NCI-H510A treated with DMSO at 0.1 percent for 48 hours (cell line): Measurements from ENCODE around the gene PAM.

Experiments used
- DNase-seq: peaks from one replicate; lab custom pipeline; 2025; lab: John Stamatoyannopoulos, UW

PAM gene

GRCh38 chr5:102781359-102781758 lies 26.3 kb downstream of the PAM start:
- no peak for DNase-seq

- DNase-seq = no peak
Observed at GRCh38 chr5:102781786-102782185, 26.7 kb downstream of the PAM start.

DNA sequence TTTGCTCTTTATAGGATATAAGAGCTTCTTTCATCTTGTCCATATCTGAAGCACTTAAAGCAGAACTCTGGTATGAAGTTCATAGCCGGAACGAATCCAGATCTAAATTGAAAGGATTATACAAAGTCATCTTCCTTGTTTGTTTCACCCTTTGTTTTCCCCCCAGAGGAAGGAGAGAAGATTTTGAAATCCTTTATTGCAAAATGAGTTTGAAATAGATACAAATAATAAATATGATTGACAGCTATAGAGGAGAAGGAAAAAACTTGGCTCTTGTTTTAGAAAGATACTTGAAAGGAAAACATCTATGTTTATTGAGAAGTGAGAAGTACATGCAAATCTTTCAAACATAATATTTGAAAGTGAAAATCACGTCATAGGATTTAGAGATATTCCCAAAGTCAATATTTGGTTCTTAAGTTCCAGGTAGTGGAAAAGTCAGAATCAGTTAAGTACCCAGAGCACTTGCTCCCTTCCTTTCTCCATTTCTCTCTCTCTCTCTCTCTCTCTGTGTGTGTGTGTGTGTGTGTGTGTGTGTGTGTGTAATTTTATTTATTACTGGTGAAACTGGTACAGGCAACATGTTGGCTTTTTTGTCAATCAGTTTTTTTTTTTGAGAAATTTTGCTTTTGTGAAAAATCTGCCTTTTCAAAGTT lies 27.2 kb downstream of the PAM start:
- DNase-seq = no peak

GRCh38 chr5:102787134-102787533 lies 32.0 kb downstream of the PAM start:
- DNase-seq = no peak

DNA sequence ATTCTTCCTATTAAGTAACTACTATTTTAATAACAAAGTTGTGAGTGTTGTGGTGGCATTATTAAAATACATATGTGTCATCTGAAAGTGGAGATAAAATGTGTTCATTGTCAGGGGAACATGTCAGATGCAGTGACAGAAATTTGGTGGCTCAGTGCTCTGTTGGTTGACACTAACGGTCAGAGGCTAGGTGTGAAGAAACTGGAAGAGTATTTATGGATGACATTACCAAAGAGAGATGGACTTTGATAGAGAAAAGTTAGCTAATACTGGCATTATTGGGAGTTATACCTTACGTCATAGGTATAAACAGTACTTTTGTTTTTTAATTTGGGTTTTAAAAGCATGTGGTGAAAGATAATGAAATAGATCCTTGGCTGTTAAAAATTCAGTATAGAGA lies 33.7 kb downstream of the PAM start:
- no peak for DNase-seq

- no peak for DNase-seq
Observed at GRCh38 chr5:102789469-102789868, 34.4 kb downstream of the PAM start.

- no peak for DNase-seq
Observed at GRCh38 chr5:102790748-102791147, 35.6 kb downstream of the PAM start.

- DNase-seq = no peak
Observed at GRCh38 chr5:102792705-102793104, 37.6 kb downstream of the PAM start.

- peak; percentile 11 for DNase-seq
Observed at GRCh38 chr5:102794047-102794446, 38.9 kb downstream of the PAM start.

DNA sequence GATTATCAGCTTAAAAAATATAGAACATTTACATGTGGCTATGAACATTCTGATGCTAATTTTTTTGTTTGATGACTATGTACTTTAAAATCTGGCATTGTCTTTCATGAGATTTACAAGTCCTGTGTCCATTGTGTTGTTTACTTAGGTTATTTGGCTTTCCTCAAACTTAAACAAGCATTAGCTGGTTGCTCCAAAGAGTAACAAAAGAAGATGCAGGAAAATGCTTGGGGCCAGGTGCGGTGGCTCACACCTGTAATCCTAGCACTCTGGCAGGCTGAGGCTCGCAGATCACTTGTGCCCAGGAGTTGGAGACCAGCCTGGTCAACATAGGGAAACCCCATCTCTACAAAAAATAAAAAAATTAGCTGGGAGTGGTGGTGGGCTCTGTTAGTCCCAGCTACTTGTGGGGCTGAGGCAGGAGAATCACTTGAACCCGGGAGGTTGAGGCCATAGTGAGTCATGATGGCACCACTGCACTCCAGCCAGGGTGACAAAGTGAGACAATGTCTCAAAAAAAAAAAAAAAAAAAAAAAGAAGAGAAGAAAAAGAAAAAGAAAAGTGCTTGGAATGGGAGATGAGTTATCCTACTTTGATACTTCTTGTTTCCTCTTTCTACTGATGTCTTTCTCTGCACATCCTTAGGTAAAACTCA lies 39.7 kb downstream of the PAM start:
- DNase-seq = peak; percentile 74

DNA sequence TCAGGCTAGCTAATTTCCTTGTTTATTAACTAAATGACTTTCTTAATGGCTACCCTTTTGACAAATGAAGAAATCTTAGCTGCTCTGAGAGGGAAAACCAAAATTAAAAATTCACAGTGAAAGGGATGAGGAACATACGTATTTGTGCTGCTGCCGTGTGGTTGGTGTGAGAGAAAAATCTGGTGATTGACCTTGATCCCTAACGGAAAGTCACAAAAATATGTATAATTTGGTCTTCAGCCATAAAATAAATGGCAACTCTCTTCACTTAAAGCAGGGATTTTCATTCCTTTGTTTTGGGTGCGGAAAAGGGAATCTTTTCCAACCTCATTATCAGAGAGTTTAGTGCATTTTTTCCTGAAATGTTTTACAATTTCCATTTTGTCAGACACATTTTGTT lies 40.4 kb downstream of the PAM start:
- DNase-seq = peak; percentile 28

DNA sequence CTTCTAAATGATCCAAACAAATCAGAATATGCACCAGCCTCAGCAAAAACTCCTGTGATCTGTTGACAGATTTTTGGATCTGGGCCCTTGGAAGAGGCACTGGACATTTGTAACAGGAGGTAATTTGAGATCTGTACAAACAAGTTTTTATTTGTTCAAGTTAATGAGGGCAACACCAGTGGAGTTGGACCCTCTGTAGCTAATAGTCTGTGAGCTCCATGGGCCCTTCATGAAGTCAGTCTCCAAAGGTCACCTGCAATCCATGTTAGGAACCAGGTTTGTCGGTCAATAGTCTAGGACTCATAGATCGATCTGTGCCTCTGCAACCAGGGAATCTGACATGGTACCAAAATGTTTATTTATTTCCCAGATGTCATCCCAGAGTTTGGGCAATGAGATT lies 40.9 kb downstream of the PAM start:
- DNase-seq = peak; percentile 70

DNA sequence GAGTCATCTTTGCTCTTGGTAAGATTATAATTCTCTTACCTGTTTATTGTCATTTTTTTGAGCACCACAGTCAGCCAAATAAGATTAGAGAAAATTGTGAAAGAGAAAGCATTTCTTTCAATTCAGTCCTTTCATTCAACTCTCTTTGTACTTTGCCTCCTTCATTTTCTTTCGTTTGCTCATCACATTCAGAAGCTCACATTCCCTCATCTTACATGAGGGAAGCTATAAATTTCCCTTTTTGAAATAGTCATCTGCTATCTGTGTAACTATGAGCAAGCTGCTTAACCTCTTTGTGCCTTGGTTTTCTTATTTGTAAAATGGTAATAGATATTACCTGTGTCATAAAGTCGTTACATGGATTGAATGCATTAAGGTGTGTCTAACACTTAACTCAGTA lies 41.4 kb downstream of the PAM start:
- no peak for DNase-seq

GRCh38 chr5:102797322-102797884 lies 42.3 kb downstream of the PAM start:
- peak; percentile 24 for DNase-seq

DNA sequence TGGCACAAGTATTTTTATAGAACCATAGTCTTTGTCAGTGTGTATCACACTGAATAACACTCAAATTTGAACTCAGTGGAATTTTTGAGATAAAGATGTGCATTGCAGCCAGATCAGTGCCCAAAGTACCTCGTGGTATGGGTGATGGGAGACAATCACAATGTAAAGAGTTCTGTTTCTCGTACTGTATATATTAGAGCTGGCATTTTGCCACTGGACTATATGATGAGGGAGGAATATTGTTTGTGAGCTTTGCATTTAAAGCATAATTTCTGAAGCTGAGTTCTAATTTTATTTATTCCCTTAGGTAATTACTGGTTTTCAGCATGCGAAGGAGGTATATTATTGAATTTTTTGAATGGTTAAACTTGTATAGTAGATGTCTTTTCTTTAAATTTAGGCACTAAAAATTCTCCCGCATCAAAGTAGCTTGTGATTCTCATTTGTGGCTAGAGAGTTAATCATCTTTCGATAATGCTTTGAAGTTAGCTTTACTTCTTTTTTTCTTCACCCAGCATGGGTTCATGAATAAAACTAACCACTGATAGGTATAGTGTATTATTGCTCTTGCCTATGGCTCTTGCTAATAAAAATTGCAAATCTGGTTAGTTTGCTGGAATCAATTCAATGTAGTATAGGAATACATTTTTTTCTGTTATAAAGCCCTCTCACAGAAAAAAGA lies 43.1 kb downstream of the PAM start:
- DNase-seq = peak; percentile 63

DNA sequence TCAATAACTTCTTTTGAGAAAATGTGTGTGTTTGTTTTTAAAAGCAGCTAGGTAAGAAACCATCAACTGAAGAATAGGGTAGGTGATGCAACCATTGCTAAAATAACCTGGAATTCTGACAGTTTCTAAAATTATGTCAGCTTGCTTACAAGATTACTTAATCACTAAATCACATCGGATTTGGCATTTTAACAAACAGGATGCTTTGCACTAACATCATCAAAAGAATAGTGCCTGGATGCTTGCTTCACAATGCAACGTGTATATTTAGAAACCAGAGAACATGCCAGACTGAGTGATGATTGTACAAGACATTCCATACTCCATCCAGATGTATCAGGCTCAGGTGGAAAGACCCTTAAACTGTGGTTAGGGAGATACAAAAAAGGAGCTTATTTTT lies 43.9 kb downstream of the PAM start:
- no peak for DNase-seq

DNA sequence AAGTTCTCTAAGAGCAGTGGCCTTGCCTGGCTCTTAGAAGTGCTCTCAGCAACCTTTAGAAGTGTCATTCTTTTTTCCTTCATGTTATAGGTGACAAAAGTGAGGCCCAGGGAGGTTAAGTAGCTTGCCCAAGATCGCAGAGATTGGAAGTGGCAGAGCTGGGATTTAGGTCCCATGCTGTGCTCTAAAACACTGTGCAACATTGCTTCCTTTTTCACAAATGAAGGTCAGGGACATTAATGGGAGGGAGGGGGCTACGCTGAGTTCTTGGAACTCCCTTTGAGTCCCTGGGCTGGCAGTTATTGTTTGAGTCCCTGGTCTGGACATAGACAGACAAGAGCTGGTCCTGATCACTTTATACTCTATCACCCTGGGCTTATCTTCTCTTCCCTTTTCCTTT lies 45.3 kb downstream of the PAM start:
- no peak for DNase-seq

GRCh38 chr5:102801371-102801770 lies 46.3 kb downstream of the PAM start:
- DNase-seq = no peak

DNA sequence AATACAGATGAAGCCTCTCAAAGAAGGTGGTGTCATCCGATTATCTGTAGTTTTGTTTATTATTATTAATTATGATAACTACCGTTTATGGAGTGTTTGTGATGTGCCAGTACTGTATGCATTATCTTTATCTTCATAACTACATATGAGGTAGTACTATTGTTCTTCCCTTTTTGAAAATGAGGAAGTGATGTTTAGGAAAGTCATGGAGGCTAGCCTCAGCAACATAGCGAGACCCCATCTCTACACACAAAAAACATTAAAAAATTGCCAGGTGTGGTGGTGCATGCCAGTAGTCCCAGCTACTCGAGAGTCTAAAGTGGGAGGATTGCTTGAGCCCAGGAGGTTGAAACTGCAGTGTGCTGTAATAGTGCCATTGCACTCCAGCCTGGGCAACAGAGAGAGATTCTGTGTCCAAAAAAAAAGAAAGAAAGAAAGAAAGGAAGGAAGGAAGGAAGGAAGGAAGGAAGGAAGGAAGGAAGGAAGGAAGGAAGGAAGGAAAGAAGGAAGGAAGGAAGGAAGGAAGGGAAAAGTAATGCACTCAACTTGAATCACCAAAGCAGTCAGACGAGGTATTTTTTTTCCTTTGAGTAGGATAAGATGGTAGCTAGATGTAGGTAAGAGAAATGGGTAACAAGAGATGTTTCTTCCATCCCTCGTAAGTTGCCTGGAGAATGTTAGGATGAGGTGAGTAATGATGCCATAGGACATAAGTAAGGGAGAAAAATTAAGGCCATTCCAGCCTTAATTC lies 47.8 kb downstream of the PAM start:
- no peak for DNase-seq

GRCh38 chr5:102807878-102808502 lies 52.9 kb downstream of the PAM start:
- peak; percentile 69 for DNase-seq

DNA sequence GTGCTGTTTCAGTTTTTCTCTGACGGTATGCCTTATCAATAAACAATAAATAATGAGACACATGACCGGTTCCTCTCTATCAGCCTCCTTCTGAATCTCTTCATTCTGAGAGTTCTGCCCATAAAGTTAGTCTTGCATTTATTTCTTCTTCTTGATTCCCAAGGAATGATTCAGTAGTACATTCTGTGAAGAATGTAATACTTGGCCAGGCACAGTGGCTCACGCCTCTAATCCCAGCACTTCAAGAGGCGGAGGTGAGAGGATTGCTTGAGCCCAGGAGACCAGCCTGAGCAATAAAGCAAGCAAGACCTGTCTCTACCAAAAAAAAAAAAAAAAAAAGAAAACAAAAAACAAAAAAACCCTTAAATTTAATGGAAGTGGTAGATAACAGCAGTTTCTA lies 53.9 kb downstream of the PAM start:
- no peak for DNase-seq

GRCh38 chr5:102811972-102812371 lies 56.9 kb downstream of the PAM start:
- peak; percentile 28 for DNase-seq
